ENCODE measurements around the gene PIP4K2C.
A peak's percentile ranks its signal among the peaks of the same experiment; 100 is the strongest.

The PIP4K2C gene

DNA sequence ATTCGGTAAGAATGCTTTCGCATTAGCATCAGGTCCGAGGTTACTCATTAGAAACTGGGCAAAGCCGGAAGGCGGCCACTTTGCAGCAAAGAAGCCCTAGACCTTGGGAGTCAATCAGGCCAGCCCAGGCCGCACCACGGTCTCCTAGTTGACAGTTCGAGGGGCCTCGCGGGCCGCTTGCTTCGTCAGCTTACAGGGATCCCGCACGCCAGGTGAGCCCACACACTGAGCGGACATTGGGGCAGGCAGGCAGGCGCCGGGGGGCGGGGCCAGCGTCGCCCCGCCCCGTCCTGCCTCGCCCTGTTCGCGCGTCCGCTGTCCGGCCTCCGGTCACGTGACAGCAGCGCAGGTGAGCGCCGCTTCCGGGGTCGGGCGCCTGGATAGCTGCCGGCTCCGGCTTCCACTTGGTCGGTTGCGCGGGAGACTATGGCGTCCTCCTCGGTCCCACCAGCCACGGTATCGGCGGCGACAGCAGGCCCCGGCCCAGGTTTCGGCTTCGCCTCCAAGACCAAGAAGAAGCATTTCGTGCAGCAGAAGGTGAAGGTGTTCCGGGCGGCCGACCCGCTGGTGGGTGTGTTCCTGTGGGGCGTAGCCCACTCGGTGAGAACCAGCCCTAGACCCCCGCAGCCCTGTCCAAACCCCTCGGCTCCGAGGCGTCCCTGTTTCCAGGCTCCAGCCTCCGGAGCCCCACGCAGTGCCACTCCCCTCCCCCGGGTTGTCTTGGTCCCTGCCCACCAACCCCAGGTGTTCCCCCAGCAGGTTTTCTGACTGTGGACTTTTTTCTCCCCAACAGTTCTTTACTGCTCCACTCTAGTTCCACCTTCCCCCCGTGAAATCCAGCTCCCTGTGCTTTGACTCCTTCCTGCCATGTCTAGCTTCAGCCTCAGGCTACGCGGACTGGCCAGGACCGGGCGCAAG, at the start of gene PIP4K2C:
PIP4K2C (plus strand) TSS at position 329 of the 918 bp plus-strand sequence; CDS start at position 427, 98 bp downstream.
- DNase-seq (ENCODE audit: low read depth in 2 of 2) = peak; percentile 44 to 52

DNA sequence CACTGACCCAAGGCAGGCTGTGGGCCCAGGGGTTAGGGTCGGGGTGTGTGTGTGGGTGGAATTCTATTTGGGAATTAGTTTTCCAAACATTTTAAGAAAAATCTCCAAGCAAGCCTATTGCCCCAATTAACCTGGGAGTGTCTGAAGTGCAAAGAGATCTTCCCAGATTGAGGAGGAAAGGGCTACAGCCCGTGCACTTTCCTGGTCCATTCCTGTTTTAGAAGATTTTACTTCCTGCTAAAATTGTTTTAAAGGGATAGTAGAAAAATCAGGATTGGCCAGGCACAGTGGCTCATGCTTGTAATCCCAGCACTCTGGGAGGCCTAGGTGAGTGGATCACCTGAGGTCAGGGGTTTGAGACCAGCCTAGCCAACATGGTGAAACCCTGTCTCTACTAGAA, 49.3 kb upstream of the PIP4K2C start:
- no peak for DNase-seq (ENCODE audit: low read depth in 2 of 2)

DNA sequence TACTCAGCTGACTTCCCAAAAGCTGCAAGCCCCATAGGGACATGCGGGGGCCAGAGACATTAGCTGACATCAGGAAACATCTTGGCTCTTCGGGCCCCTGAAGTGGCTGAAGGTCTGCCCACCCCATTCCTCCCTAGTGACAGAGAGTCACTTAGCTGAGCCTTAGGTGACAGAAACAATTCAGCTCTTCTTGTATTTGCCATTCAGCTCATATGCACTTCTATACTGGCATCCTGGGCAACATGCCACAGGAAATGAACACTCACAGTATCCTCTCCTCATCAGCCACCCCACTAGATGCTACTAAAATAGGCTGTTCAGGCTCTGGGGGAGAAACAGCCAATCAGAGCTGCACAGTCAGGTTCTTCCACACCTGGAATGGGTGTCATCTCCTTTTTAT, 47.4 kb upstream of the PIP4K2C start:
- no peak for DNase-seq (ENCODE audit: low read depth in 2 of 2)

DNA sequence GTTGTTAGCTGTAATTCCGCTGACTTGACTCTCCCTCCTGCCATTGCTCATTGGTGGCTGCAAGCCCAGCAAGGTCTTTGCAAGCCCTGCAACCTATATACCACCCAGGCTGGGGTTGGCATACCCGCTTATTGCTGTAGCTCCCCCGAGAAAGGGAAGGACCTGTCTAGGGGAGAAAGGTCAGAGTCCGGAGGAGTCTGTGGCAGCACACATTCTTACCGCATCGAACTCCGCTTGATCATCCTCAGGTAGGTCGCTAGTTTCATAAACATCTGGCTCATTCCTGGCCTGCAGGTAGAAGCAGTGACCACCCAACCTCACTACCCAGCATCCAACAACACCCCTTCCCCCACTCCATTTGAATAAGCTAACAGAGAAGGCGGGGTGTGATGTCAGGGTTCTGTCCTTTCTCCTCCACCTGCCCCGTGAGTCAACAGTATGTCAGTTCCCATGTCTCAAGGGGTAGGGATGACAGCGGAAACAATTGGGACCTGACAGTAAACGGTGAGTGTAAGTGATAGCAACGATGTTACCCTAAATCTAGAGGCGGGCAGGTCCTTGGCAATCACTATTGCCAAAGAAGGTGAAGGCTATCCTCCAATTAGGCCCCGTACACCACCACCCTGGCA, 45.1 kb upstream of the PIP4K2C start:
- no peak for DNase-seq (ENCODE audit: low read depth in 2 of 2)

DNA sequence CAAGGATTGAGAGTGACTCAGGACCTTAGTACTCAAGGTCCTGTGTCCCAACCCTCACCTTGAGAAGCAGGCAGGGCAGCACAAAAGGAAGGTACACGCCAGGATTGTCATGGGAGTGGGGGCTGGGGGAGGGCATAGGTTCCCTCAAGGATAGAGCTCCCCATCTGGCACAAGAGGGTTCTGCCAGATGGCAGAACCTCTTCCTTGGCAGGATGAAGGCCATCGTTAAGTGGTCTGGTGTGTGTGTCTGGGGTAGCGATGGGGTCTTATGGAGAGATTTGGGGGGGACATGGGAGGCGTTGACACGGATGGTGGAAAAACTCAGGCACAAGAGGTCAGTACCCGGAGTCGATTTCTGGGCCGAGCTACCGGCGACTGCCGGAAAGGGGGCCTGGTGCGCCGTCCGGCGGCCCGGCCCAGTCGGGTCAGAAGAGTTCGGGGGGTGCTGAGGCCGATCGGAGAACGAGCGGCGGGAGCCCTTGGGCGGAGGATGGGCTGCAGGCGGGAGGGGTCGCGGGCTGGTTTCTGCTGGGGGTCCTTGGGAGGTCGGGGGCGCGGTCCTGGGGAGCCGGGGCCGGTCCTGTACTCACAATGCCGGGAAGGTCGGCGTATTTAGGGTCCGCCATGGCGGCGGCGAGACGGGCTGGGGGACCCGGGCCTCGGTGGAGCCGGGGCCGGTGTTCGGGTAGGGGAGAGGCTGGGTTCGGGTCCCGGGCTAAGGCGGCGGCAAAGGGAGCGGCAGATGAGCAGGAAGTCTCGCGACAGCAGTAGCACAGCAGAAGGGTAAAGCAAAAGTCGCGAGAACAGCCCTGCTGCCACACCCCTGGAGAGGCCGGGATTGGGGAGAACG, 44.3 kb upstream of the PIP4K2C start, which contains the start of gene DCTN2:
DCTN2 (minus strand) TSS at position 755 of the 850 bp plus-strand sequence; CDS start at position 626, 129 bp downstream.
- peak; percentile 81 for DNase-seq (ENCODE audit: low read depth in 2 of 2)

DNA sequence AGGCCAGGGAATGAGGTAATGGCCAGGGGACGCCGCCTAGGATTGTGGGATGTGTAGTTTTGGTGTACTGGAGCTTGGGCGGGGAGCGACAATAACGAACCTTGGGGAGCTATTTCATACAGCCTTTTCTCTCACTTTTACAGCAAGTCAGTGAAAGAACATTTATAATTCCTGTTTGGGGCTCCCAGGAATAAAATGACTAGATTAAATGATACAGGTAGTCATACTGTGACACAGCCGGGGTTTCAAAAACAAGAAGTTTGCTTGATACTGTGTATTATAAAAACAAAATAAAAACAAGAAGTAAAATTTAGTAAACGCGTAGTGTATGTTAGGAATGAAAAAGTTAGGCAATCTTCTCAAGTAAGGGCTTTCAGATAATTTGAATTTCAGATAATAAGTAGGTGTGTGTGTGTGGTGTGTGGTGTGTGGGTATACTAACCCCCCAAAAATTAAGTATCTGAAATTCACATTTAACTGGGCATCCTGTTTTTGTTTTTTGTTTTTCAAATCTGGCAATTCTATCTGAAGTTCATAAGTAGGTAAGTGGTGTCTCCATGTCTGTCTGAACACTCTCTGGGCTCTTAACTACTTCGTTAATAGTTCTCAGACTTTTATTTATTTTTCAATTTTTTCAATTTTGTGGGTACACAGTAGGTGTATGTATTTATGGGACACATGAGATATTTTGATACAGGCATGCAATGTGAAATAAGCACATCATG, 43.5 kb upstream of the PIP4K2C start:
- no peak for DNase-seq (ENCODE audit: low read depth in 2 of 2)

DNA sequence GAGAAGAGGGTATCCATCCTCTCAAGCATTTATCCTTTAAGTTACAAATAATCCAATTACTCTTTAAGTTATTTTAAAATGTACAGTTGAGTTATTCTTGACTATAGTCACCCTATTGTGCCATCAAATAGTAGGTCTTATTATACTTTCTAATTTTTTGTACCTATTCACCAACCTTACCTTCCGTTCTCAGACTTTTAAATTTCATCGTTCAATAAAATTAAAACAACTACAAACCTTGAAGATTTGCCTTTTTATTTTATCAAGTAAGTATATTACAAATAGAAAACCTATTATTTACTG, 43.0 kb upstream of the PIP4K2C start:
- no peak for DNase-seq (ENCODE audit: low read depth in 2 of 2)

DNA sequence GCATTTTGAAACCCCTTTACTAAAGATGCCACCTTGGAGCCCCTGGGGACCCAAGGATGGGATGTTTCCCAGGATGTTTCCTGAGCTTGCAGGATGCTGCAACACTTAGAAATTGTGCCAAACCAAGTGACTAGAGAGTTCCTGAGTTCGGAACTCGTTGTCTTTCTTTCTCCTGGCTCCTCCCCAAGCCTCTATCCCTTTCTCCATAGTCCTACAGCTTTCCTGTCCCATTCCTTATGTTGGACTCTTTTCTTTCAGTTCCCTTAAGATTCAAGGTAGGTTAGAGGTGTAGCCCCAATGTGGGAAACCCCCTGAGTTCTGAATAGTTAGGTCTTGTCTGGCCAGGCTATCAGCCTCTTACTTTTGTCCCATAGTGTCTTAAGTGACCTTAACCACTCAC, 42.5 kb upstream of the PIP4K2C start:
- no peak for DNase-seq (ENCODE audit: low read depth in 2 of 2)

DNA sequence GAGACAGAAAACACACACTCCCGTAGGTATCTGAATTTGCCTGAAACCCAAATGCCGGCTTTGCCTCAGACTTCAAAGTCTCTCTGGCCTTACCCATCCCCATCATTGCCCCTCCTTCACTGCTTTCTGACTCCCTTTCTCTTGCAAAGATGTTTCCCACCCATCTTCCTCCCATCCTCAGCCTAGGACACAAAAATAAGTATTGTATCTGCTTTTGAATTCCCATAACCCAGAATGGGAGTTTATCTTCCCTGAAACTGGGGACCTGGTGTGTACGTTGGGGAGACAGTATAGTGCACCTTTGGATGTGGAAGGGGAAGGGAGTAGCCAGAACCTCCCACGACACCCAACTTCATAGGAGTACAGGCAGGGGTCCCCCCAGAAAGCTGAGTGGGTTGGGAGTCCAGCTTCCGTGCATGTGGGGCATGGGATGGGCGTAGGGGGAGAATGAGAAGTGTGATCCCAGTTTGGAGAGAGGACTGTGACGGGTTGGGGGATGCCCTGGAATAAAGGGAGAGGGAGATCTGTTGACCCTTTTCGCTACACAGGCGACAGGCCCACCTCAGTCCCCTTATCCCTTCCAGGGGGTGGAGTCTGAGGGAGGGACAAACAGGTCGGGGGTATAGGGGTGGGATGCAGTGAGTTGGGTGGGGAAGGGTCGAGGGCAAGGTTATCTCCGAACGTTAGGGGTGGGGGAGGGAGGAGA, 41.6 kb upstream of the PIP4K2C start:
- DNase-seq (ENCODE audit: low read depth in 2 of 2) = no peak

DNA sequence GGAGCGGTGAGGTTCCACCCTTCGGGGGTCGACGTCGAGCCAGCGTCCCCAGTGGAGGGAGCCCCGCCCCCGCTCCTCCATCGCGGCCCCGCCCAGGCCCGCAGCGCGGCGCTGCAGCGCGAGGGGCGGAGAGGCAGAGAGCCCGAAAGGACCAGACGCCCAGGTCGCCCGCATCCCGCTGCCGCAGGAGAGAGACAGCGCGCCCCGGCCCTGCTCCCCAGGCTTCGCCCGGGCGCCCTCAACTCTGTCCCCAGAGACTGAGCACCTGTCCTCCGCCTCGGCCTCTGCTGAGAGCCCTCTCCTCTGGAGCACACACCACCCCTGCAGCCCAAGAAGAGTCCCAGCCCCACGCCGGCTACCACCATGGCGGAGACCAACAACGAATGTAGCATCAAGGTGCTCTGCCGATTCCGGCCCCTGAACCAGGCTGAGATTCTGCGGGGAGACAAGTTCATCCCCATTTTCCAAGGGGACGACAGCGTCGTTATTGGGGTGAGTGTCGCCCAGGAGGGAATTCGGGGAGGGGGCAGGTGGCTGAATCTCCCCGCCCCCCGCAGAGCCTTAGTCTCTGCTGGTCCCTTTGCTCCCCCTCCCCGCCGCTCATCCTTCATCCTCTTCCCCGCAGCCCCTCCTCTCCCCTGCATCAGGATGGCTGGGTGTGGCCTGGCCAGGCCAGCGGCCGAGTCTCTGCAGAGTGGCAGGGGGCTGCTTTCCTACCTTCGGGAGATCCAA, 40.9 kb upstream of the PIP4K2C start, which contains the start of gene KIF5A:
KIF5A (plus strand) TSS at position 136 of the 732 bp plus-strand sequence; CDS start at position 364, 228 bp downstream.
- peak in 1 of 2 donors; percentile 32 for DNase-seq (ENCODE audit: low read depth in 2 of 2)

DNA sequence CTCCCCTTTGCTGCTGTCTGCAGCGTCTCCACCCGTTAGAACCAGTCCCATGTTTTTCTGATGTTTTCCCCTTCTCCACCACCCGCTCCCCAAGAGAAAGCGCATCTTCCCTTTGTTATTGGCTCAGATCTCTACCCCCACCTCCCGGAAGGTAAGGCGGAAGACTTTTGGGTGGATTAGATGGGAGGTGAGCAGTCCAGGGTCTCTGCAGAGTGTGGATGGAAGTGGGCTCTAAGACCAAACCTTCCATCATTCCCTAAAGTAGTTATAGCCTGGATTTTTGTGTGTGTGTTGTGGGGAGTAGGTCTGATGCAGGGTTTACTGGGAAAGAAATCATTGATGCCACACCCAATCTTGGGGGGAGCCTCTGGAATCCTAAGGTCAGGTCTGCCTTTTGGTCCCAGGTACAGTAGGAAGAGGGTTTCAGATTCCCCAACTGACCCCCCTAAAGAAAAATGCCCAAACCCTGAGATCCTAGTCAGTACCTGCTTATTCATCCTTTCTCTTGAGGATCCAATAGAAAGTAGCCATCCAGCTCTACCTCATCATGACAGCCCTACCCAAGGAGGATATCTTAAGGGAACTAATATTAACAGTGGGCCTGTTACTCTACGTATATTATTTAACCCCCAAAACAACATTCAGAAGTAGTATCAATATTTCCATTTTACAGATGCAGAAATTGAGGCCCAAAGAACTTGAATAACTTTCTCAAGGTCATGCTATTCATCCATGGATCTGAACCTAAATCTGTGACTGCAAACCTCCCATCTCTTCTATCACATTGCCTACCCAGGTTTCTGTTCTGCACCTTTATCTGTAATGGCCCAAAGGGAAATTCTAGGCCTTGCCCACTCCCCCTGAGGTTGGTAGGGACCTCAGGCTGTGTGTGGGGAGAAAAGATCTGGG, 40.1 kb upstream of the PIP4K2C start:
- no peak for DNase-seq (ENCODE audit: low read depth in 2 of 2)

DNA sequence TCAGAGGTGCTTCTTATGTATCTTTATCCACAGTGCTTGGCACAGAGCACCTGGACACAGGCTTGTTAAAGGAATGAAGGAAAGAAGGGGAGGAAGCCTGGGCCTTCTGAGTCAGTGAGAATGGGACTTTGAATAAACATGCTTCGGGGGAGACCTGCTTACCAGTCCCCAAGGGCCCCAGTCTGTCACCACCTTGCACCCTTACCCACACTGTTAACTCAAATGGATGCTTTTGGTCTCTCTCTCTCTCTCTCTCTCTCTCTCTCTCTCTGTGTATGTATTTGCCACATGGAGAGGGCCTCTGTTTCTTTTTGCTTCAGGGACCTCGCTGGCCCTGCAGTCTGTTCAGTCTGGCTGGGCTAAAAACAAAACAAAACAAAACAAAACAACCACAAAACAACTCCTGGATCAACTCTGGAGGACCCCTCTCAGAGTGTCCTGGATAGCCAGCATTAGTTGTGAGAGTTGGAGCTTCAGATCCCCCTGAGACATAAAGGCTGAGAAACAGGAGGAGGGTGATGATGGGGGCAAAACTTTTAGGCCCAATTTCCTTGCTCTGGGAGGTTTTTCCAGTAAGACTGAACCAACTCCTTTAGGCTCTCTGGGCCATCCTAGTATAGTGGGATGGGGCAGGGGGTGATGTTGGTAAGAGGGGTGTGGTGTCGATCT, 39.2 kb upstream of the PIP4K2C start:
- no peak for DNase-seq (ENCODE audit: low read depth in 2 of 2)

DNA sequence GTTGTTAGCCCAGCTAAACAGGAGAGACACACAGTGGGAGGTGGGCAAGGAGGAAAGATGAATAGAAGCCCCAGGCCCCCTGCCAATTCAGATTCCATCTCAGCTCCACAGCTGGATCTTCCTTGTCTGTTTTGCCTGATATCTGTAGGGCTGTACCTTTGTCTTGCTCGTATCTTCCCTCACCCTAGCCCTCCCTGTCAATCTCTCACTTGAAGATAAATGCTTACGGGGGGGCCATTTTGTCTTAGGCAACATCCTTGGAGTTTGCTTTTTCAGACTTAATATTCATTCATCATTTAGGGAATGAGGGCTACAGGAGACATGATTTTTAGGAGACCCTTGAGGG, 38.7 kb upstream of the PIP4K2C start:
- no peak for DNase-seq (ENCODE audit: low read depth in 2 of 2)

DNA sequence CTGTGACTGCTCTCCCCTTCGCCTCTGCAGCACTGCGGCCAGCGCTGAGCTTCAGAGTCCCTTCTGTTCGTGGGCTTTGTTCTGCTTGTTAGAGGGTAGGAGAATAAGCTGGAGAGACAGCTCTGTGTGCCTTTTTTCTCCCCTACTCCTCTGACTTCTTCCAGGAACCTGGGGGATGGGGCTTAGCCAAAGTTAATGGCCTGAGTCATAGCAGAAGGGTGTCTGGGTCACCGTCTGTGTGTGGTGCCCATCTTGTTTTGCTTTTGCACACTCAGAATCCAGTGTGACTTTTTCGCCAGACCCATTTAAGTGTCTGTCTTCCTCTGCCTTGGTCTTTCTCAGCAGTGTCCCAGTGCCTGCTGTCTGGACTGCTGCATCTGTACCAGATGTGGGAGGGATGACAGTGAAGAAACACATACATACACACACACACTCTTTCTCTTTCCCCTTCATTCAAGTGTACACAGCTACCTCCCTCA, 38.1 kb upstream of the PIP4K2C start:
- DNase-seq (ENCODE audit: low read depth in 2 of 2) = no peak

DNA sequence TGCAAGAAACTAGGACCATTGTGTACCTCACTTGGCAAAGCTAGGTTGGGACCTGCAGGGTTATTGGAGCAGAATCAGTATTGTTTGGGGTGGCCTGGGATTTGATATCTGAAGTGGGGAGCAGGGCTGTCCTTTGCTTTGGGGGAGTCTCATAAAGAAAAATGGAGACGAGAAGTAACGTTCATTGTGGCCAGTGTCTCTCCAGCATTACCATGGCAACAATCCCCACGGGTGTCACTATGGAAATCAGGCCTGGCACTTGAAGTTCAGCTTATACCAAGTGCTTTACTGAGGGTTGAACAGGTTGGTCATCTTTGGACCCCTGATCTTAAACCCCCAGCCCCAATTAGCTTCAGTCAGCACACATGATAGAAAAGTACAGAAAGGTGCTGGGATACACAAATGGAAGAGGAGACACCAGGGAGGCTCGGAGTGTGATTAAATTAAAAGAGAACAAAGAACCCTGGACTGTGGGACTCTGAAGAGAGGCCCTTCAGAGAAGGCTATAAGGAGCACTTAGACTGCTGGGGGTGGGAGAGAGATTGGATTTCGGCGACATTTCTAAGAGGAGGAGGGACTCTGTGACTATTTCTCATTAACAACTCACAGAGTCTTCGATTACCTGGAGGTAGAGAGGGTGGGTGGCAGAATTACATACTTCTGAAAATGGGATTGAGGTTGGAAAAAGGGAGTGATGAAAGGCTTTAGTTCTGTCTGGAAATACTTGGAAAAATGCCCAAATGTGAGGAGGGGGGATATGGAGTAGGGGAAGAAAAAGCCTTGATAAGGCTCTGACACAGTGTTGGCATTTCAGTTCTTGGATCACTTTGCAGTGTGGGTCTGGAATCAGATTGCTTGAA, 37.4 kb upstream of the PIP4K2C start:
- no peak for DNase-seq (ENCODE audit: low read depth in 2 of 2)

DNA sequence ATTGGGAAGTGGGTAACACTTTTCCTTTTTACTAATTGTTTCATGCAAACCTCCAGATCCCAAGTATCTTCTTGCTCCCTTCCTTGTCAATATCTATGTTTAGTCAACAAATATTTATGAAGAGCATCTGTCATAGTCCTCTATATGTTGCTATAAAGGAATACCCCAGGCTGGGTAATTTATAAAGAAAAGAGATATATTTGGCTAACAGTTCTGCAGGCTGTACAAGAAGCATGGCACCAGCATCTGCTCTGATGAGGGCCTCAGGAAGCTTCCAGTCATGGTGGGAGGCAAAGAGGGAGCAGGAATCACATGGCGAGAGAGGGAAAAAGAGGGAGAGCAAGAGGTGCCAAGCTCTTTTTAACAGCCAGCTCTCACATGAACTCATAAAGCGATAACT, 36.5 kb upstream of the PIP4K2C start:
- DNase-seq (ENCODE audit: low read depth in 2 of 2) = no peak

DNA sequence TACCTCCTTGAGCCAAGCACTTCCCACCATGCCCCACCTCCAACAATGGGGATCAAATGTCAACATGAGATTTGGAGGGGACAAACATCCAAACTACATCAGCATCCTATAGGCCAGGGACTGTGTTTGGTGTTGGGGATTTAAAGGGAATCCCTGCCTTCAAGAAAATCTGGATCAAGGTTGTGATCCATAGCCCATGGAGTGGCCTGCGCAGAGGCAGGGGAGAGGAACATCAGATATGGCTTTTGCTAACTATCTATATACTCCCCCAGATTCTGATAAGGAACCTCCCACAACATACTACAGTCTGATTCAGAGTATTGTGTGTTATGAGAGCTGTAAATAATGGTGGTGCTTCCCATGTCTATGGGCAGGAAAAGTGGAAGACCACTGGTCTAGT, 36.1 kb upstream of the PIP4K2C start:
- DNase-seq (ENCODE audit: low read depth in 2 of 2) = no peak

DNA sequence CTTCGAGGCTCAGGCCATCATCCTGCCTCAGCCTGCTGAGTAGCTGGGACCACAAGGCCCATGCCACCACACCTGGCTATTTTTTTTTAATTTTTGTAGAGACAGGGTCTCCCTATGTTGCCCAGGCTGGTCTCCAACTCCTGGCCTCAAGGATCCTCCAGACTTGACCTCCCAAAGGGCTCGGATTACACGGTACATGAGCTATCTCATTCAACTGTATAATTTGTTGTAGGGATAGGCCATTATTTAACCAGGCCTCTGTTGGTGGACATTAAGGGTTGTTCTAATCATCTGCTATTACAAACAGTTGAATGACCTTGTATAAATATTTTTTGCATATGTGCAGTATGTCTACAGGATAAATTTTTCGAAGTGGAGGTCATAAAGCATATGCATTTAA, 32.1 kb upstream of the PIP4K2C start:
- DNase-seq (ENCODE audit: low read depth in 2 of 2) = no peak
